GM18499 (cell line): Measurements from ENCODE around the gene SEC16A.

ENCODE experiments used
- ATAC-seq: cut with Tn5 transposase; IDR thresholded peaks from one replicate; pipeline ENCODE4 v1.9.1; 2021; ENCODE audit warnings: moderate number of reproducible peaks; ENCODE audit not compliant: insufficient read depth, unreplicated experiment

Gene SEC16A

DNA sequence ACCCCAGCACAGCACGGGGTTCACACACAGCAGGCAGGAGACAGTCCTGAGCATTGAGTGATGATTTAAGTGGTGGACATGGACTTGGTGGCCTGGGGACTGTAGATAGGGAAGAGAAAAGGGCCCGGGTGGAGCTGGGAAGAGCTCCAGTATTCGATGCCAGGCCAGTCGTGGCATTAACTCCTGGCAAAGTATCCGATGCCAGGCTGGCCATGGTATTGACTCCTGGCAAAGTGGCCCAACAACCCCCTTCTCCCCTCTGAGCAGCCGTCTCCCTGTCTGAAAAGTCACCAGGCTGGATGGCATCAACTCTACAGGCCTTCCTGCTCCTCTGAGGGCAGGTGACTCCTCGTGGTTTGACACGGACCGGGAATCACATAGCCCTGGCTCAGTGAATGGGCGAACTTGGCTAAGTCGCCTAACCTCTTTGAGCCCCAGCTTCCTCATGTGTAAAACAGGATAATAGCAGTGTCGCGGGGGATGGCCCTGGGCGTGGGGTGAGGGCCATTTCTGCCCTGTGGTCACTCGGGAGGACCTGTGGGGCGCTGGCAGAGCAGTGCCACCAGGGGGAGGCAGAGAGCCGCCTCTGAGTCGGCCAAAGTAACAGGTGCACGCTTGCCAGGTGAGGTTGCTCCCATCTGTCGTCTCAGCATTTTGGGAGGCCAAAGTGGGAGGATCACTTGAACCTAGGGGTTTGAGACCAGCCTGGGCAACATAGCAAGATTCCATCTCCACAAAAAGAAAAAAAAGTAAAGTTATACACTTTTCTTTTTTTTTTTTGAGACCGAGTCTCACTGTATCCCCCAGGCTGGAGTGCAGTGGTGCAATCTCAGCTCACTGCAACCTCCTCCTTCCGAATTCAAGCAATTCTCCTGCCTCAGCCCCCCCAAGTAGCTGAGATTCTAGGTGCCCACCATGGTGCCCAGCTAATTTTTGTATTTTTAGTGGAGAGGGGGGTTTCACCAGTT is 5.7 kb upstream of the SEC16A start:
- no peak for ATAC-seq

DNA sequence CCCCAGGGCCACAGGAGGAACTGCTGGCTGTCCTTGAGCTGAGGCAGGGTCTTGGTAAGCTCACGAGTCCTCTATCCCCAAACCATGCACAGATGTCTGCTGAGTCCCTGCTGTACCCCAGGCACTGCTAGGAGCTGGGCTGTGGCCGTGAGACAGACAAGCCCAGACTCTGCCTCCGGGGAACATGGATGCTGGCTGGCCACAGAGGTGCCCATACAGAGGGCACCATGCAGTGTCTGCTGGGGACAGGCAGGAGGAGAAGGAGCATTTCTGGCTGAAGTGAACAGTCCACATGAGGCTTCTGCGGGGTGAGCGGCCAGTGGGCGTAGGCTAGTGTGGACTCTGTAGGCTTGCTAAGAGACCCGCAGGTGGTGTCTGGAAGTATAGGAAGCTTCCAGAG is 4.8 kb upstream of the SEC16A start:
- ATAC-seq: no peak

DNA sequence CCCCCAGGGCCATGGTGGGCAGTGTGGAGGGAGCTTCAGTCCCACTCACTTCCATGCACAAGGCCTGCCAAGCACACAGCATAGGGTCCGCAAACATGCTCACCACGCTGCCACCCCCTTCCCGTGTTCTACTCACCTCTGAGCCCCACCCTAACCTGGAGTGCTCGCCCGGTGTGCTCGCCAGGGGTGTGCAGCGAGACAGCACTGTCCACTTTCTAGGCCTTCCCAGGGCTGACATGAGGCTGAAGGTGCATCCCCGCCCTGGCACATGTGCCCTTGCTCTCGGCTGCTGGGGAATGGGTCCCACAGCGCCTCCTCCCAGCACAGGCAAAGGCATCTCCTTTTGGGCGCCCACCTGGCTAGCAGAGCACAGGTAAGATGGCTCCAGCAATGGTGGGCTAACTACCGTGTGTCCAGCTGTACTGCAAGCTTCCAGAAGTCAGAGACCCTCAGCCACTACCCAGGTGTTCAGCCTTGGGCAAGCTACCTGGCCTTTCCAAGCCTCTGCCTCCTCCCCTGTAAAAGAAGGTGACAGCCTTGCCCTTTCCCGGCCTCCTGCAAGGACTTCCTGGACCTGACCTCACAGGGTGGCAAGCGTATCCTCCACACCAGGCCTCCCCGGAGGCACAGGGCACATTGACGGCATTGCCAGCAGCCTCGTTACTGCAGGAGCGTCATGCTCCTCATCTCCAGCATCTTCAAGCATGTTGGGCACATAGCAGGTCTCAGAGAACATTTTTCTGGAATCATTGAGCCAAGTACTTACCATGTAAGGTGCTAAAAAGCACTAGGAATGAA is 4.2 kb upstream of the SEC16A start:
- no peak for ATAC-seq

DNA sequence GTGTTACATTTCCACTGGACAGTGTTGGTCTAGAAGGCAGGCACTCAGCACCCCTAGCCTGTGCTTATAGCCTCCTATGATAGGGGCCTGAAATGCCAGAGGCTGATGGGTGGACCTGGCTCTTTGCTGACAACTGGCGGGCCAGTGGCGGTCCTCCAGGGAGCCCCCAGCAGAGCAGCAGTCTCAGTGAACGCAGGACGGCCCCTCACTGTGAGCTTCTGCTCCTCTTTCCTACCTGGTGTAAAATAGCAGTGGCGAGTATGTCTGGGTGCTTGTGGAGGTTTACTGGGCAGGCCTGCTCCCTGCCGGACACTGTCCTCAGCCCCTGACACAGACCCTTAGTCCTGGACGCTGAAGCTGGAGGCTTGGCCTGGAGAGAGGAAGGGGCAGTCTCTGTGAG is 3.3 kb upstream of the SEC16A start:
- no peak for ATAC-seq

DNA sequence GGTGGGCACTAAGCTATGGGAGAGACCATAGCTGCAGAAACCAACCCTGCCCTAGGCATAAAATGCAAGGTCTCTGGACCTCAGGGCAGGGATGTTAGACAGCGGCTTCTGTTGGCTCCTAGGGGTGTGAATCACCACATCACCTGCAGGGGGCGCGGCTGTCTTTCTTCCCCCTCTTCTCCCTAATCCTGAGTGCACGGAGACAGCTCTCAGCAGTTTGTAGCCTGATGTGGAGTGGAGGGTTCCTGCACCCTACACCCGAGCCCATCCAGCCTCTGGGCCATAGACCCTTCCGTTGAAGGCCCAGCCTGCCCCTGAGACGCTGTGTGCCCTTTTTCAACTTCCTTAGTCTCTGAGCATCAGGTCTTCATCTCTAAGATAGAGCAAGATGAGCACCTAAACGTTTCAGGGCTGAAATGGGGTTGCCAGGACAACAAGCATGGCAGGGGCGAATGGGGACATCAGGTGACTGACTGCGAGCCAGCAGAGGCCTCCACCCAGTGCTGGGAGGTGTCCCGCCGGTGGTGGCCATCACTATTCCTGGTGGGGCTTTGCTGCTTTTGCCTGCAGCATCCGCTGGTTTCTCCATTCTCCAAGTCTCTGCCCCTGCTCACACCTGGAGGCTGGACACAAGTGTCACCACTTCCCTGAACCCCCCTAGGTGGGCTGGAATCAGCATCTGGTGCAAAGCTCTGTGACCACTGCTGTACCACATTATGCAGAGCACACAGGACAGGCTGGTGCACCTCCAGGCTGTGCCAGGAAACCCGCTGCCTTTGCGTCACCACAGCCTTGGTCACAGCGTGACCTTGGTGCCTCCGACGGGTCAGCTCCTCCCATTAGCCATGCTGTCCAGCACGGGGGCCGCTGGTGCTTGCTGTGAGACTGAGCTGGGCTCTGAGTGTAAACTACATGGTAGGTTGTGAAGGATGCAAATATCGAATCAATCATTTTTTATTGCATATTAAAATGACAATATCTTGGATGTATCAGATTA is 2.5 kb upstream of the SEC16A start:
- no peak for ATAC-seq

DNA sequence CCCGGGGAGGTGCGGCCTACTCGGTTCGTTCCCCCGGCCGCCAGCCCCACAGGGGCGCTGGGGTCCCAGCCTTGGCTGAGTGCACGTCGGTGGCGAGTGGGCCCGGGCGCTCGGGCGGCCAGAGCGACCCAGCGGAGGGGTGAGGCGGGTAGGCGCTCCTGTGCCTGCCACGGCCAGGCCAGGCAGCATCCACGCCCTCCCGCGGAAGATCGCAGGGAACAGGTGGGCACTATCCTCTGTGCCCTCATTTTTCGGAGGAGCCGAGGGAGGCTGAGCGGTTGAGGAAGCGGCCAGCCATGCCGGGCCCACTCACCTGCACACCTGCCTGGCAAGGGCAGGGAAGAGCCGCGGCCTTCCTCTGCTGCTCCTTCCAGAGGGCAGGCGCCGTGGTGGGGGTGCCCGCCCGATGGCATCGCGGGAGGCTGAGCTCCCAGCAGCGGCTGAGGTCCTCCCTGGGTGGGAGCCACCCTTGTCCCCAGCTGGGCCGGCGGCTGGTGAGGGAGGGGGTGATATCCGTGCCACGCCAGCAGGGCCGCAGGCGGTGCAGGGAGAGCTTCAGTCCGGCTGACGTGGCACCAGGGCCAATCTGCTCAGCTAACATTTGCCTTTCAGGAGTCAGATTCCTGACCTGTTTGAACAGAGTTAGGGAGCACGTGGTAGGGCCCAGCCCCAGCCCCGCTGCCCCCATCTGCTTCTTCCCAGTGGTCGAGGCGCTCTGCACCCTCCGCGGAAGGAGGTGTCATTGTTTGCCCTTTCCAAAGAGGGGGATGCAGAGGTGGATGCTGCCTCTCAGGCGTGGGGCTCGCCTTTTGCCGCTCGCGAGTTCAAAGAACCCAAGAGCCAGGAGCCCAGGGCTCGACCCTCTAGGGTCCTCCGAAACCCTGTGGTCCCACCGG is 1.6 kb upstream of the SEC16A start:
- ATAC-seq: no peak

DNA sequence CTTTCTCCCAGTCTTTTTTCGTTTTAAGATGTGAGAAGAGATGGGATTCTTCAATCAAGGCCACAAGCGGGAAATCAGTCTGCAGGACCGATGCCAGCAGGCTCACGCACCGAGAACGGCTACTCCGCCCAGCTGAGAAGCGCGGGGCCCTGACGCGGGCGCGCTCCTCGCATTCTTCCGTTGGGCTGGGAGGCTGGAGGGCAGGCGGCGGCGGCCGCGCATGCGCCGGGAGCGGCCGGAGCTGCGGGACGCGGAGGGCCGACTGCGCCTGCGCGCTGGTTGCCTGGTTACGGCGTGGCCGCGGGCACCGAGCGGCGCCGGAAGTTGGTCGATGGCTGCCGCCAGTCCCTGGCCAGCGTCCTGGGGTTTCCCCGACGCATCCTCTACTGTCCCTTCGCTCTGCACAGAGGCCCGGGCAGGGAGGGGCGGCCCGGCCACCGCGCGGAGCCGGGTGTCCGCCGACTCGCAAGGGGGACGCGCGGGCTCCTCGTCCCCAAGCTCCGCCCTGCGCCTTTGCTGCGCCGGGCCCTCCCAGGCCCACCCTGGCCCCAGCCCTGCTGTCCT is 831 bp upstream of the SEC16A start:
- ATAC-seq: peak; percentile 44

DNA sequence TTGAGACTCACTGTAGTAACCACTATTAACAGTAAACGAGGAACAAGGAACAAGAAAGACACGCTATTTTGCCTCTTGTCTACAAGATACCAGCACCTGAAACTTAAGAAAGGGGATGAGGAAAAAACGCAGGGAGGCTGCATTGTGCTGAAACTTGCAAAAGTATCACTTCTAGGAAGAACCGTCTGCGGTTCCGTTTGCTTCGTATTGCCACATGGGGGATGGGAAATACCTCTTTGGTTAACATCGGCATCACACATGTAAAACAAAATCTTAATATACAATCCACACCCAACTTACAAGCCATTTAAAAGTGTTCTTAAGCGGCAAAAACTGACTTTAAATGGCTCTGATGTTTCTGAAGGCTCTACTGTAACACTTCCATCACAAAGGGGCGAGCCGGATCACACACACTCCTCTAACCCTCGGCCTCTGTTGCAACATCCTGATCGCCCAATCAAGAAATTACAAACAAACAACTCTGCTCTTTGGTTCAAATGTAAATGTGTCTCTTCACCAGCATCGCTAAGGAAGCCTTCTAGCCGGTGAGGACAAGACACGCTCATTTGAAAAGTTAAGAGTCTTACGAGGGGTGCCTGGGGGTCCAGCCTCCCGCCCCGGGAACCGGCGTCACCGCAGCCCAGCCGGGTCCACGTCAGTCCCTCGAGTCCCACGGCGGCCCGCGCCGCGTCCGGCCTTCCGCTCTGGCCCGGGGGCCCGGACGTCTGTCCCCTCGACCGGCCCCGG is 621 bp downstream of the SEC16A start:
- no peak for ATAC-seq

DNA sequence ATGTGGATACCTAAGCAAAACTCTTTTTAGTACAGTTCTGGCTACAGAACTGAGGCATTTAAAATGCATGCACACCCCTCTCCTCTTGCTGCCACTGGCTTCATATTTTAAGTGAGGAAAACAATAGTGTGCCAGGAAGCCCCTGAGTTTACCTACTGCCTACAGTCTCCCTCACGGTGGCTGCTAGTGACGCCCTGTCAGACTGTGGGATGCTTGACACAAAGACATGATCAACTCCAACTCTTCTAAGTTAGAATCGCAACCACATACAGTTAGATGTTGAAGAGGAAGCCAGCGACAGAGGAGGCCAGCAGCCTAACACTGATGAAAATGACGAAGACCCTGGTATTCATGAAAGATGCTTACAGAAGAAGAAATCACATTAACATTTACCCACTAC is 1.3 kb downstream of the SEC16A start:
- ATAC-seq: no peak

DNA sequence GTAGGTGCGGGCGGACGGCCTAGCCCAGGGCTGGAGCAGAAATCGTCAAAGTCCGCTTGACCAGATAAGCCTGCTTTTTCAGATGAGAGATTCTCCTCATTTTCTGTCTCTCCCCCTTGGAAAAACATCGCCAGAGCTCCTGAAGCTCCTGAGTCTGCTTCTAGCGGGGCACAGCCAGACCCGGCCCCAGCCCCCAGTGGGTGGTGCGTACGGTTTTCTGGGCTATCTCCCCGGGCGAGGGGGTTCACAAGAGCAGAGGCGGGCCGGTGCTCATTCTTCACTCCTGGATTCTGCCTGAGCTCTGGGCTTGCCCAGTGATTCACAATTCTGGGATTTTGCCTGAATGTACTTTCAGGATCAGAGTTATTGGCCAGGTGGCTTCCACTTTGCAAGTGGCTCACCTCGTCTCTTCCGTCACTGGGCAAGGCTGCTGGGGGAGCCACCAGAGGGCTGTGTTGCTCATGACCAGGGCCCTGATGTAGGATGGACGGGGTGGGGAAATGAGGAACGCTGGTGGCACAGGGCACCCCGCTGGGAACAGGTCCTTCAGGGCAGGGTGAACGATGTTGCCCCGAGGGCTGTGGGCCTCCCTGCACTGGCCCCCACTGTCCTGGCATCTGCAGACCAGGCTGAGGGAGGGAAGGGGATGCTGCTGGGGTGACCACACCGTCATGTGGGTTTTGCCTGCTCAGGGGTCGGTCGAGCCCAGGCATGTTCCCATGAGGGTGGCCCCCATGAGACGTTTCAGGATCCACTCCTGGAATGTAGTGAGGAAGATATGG is 6.3 kb downstream of the SEC16A start:
- ATAC-seq: no peak

DNA sequence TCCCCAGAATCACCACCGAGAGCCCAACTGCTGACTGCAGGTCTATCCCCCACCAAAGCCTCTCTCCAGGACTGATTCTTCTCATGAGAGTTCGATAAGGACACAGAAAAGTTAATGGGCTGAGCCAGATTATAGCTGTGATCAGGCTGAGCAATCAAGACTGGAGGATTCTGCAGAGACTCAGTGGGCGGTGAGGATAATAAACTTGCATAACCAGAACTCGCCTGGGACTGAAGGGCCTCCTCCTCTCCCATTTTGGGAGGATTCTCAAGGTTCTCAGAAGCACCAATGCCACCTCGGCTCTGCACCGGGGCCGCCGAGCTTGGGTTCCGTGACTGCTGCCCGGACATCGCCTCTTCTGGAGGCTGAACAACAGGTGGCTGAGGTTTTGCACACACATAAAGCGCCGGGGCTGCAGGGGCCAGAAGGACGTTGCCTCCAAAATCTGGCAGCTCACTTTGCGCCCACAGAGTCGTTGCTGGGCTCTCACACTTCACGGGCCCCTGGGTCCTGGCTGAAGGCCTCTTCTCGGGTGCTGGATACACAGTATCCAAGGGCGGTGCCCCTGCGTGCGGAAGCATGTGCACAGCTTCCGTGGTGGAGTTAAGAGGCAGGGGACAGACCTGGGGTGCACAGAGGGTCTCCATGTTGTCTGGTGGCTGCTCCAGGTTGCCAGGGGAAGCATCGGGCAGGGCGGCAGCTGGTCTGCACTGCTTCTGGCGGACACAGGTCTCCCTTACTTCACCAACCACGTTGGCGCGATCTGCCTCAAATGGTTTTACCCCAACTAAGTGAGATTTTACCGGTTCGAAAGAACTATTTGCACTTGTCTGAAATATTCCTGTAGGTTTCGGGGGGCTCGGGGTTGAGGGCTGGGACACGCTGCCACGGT is 7.6 kb downstream of the SEC16A start:
- ATAC-seq: no peak

DNA sequence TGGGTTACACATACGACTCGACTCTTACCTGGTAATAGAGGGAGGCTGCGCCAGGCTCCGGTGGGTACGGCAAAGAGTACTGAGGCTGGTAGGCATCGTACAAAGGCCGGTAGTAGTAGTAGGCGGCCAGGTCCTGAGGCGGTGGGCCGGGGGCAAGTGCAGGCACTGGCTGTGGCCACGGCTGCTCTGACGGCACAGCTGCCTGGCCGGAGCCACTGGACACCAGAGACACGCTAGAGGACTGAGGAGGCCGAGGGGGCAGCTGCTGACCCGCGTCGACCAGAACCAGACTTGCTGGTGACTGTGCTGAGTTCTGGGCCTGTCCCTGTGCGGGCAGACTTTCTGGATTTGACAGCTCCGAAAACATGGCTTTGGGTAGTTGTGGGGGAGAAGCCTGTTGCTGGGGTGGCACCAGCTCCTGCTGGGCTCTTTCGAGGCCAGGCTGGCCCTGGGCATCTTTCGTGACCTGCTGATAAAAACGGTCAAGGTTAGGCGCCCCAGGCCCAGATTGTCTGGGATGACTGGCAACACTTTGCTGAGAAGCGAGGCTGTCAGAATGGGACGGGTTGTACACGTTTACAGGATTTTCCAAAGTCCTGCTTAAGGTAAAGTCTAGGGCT is 8.7 kb downstream of the SEC16A start:
- no peak for ATAC-seq

DNA sequence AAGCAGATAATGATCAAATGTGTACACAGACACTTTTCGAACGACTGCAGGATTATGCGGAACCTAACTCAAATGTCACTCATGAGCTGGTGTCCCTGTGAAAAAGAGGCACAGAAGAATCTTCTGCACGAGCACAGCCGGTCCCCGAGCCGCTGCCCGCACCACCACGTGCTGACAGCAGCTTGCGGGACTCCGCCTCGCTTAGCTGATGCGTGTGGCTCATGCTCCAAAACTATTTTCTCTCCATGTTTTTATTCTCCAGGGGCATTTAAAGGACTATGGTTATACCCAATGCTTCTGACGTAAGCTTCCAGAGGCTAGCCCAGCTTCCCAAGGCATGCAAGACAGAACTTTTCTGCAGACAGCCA is 9.5 kb downstream of the SEC16A start:
- no peak for ATAC-seq

DNA sequence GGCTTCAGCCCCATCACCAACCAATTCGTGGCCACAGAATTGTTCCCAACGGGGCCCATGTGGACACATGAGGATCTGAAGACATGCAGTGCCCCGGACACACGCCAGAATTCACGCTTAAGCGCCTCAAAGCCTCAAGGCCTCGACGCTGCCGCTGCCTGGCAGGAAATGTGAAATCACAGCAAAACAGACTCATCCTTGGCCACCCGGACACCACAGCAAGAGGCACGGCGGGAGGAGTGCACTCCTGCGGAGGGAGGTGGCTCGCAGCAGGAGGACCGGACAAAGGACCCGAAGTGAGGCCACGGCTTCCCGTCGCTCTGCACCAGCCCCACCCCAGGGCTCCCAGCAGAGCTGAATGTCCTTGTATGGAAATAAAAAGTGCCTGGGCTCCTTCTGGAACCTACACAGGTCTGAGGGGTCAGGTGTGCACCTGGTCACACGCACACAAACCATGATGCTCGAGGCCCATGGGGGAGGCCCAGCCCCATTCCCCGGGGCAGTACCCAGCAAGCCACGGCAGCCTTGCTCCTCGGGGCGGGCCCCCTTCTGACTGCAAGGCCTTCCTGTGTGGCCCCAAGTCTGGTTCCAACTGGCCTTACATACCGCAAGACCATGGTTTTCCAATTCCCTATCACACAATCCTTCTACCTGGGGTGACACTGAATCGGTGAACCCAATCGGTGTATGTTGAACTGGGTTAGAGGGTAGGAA is 10.0 kb downstream of the SEC16A start:
- ATAC-seq: no peak

DNA sequence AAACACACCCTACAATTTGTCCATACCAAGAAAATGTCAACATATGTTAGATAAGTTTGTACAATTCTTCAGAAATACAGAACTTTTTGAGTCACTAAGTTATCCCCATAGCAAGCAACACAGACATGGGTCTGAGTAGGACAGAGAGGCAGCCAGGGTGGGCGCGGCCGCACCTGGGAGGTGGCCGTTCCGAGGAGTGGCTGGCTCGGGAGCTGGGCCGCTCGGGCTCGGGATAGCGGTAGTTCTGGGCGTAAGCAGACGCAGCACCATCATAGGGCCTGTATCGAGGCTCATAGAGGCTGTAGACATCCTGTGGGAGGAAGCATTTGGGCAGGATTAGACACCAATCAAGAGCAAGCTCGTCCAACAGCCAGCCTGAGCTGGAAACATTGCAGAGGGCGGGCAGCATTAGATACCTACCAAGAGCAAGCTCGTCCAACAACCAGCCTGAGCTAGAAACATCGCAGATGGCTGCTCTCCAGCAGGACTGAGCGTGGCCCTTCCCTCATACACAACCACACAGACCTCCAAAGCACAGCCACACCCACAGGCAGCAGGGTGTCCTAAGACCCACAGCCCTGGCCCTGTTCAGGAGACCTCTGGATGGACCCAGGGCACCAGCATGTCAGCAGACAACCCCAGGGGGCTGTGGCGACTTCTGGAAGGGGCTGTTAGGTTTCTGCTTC is 10.9 kb downstream of the SEC16A start:
- ATAC-seq: no peak
